CD4-positive, alpha-beta T cell treated with Interleukin-4 for 4 hours (primary cell): Measurements from ENCODE around the gene GJD3.

Experiments
- DNase-seq: peaks from one replicate; pipeline ENCODE4 v3.0.0-alpha.2; 2020

GJD3 gene

GRCh38 chr17:40320756-40321523, 43.6 kb downstream of the GJD3 start:
- DNase-seq = peak; percentile 75

DNA sequence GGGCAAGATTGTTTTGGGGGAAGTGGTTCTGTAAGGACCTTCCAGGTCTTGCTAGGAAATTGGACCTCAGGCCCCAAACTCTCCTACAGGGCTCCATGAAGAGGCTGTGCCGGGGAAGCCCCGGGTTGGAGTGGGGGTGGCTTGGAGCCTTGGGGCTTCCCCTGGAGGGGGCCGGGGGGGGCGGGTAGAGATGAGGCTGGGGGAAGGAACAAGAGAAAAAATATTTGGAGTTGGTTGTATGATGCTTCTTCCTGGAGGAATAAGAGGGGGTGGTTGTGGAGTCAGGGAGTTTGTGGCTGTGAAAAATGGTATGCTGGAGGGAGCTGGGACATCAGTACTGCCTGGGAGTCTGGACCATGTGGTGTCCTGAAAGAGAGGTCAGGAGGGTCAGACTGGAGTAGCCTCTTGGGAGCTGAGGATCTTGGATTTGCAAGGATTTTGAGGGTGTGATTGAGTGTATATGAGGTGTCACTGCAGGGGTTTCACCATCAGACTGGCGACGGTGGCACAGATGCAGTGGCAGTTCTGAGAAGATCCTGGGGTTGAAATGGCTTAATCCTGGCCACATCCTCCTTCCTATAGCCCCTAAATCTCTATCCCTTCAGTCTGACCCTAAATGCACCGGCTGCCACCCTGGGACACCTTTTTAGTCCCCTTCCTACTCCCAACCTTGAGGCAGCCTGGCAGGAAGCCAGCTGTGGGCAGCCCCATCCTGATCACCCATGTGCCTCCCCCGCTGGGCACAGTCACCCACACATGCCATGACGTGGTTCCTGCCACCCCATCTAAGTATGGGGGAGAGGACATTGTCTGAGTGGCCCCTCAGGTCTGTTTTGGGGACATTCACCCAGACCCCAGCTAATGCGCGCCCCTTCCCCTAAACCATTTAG, 44.6 kb downstream of the GJD3 start:
- peak; percentile 86 for DNase-seq

DNA sequence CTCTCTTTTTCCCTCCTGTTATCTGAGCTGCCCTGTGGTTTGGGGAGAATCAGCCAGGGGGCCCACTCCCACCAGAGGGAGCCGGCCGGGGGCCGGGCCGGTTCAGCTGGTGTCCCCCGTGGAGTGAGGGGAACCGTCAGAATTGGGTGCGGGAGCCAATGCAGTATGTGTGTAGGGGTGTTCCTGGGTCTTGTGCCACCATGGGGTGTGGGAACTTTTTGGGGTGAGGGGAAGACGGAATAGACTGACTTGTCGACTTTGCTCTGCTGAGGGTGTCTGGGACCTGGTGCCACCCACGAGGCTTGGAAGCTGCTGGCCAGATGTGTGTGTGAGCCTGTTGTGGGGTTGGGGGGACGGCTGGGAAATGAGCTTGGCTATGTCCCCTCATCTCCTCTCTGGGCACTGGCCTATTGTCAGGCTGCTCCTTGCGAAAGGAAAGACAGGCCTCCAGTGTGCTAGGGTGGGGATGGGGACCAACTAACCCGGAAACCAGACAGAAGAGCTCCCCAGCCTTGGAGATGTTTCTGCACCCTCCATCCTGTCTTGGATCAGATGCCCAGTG, 45.6 kb downstream of the GJD3 start:
- DNase-seq = no peak

- peak; percentile 90 for DNase-seq
Observed at GRCh38 chr17:40317880-40318829, 46.4 kb downstream of the GJD3 start.

DNA sequence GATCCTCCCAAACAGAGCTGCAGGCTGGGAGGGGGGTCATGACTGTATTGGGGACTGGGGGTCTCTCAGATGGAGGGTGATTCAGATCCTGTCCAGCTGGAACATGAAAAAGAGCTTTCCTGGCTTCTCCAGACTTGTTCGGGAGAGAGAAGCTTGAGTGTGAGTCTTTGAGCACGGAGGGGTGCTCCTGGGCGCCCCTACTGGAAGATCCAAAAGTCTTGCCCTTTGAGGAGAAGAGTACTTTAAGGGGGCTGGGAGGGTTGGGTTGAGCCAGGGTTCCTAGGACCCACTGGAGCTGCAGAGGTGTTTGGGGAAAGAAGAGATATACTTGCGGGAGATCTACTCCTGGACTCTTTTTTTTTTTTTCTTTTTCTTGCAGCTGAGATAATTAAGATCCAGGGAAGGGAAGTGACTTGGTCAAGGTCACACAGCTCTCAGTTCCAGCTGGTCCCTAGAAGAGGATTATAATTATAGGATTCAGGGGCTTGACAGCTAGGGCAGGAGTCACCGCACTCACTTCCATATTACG, 47.1 kb downstream of the GJD3 start:
- peak; percentile 59 for DNase-seq

GRCh38 chr17:40316571-40317344, 47.8 kb downstream of the GJD3 start:
- DNase-seq = no peak

GRCh38 chr17:40315678-40316570, 48.6 kb downstream of the GJD3 start:
- DNase-seq = no peak

GRCh38 chr17:40315206-40315605, 49.3 kb downstream of the GJD3 start:
- DNase-seq = no peak

DNA sequence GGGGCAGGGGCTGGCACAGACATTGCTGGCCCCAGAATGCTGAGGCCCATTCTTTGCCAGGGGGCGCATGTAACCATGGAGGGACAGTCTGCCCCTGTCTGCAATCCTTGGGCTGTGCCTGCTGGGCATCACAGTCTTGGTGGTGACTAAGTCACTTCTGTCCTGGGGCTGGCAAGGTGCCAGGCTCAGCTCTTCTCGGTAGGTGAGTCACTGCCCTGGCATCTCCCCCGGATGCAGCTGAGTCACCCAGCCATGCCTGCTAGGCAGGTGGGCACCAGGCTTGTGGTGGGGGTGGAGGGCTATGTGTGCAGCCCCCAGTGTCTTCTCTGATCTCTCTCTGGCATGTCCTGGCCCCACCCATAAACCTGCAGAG, 50.0 kb downstream of the GJD3 start:
- DNase-seq = peak; percentile 96

GRCh38 chr17:40313668-40314583, 50.6 kb downstream of the GJD3 start:
- no peak for DNase-seq
